SK-N-SH (cell line): ENCODE measurements around the gene TRAPPC8. TPM values are rescaled to one million over a fixed set of nuclear protein-coding genes. Genes with fewer than 3 reads are reported as not detected.

ENCODE experiments used
- CTCF ChIA-PET: fragments of 300-600, 350-600 bp; formaldehyde crosslinking; extraction: SDS; loops from one replicate; lab custom pipeline; 2021; lab: Yijun Ruan, JAX
- POLR2A ChIA-PET: fragments of 350-600 bp; sonication (Branson Sonifier 250); formaldehyde crosslinking; extraction: SDS; loops from one replicate; lab custom pipeline; 2020; ENCODE audit warnings: antibody characterized with exemption, inconsistent platforms; lab: Yijun Ruan, JAX
- DNase-seq: peaks from one replicate; pipeline ENCODE4 v3.0.0; 2012
- H2AFZ ChIP-seq: fragments of 200-600 bp; sonication (generic); 2 replicates; pipeline ENCODE4 v1.8.1; 2016; ENCODE audit warnings: antibody characterized with exemption, mild to moderate bottlenecking, low read depth
- H3F3A ChIP-seq: fragments of 200-600 bp; sonication (generic); replicated peaks from 2 replicates; pipeline ENCODE3; 2016; ENCODE audit warnings: antibody characterized with exemption, mild to moderate bottlenecking; ENCODE audit not compliant: insufficient read depth
- H3K27ac ChIP-seq, 2 experiments: fragments of 200-500 bp in 1 of 2; fragments of 200-600 bp in 1 of 2; sonication (Bioruptor generic) in 1 of 2; sonication (generic), shearing (Covaris generic) in 1 of 2; 2 replicates each; pipeline versions ENCODE4 v1.5.1 to v1.6.1; 2014 to 2016; ENCODE audit warnings: low read depth in 2 of 2, inconsistent platforms in 1 of 2, low read length in 1 of 2, mild to moderate bottlenecking in 1 of 2, mixed read lengths in 1 of 2
- H3K27me3 ChIP-seq: fragments of 200-600 bp; sonication (generic), shearing (Covaris generic); 2 replicates; pipeline ENCODE4 v1.6.1; 2016; ENCODE audit warnings: mixed run types; ENCODE audit not compliant: insufficient read depth
- H3K36me3 ChIP-seq, 2 experiments: fragments of 200-500 bp in 1 of 2; fragments of 200-600 bp in 1 of 2; sonication (Bioruptor generic) in 1 of 2; sonication (generic) in 1 of 2; replicated peaks in 1 of 2; 2 replicates each; pipeline versions ENCODE3 to v1.5.1; 2014 to 2016; ENCODE audit warnings: low read length in 1 of 2, mild to moderate bottlenecking in 1 of 2; ENCODE audit not compliant: insufficient read depth in 2 of 2, control insufficient read depth in 1 of 2
- H3K4me1 ChIP-seq, 2 experiments: fragments of 200-500 bp in 1 of 2; fragments of 200-600 bp in 1 of 2; sonication (Bioruptor generic) in 1 of 2; sonication (generic), shearing (Covaris generic) in 1 of 2; 2 replicates each; pipeline versions ENCODE4 v1.5.1 to v1.6.1; 2014 to 2016; ENCODE audit warnings: low read depth in 1 of 2, low read length in 1 of 2, mixed run types in 1 of 2; ENCODE audit not compliant: insufficient read depth in 2 of 2, control insufficient read depth in 1 of 2
- H3K4me2 ChIP-seq: fragments of 200-600 bp; sonication (generic), shearing (Covaris generic); 2 replicates; pipeline ENCODE4 v1.6.1; 2017; ENCODE audit warnings: mixed run types
- H3K4me3 ChIP-seq, 2 experiments: fragments of 200-500 bp in 1 of 2; fragments of 200-600 bp in 1 of 2; sonication (Bioruptor generic) in 1 of 2; sonication (generic), shearing (Covaris generic) in 1 of 2; 2 replicates each; pipeline versions ENCODE4 v1.5.1 to v1.8.1; 2014 to 2016; ENCODE audit warnings: low read depth in 2 of 2, inconsistent platforms in 1 of 2, low read length in 1 of 2, mild to moderate bottlenecking in 1 of 2, mixed read lengths in 1 of 2, moderate library complexity in 1 of 2
- H3K79me2 ChIP-seq: fragments of 200-600 bp; sonication (generic); 2 replicates; pipeline ENCODE4 v1.8.1; 2017; ENCODE audit warnings: mild to moderate bottlenecking; ENCODE audit not compliant: insufficient read depth
- H3K9ac ChIP-seq: fragments of 200-600 bp; sonication (generic); 2 replicates; pipeline ENCODE4 v1.6.1; 2017; ENCODE audit warnings: mixed run types
- H3K9me2 ChIP-seq: fragments of 200-600 bp; sonication (generic); 2 replicates; pipeline ENCODE4 v1.6.1; 2017; ENCODE audit warnings: mixed run types
- H3K9me3 ChIP-seq: fragments of 200-600 bp; sonication (generic); 2 replicates; pipeline ENCODE4 v1.6.1; 2017; ENCODE audit warnings: mixed run types, mild to moderate bottlenecking, moderate library complexity
- H4K20me1 ChIP-seq: fragments of 200-600 bp; sonication (generic); 2 replicates; pipeline ENCODE4 v1.6.1; 2017; ENCODE audit warnings: mild to moderate bottlenecking, mixed run types; ENCODE audit not compliant: insufficient read depth
- CHD2 ChIP-seq: fragments of 150-350 bp; IDR thresholded peaks from 2 replicates; pipeline ENCODE4 v1.6.1; 2018; ENCODE audit warnings: low read length; ENCODE audit not compliant: partially characterized antibody
- CTCF ChIP-seq: fragments of 200-600 bp; sonication (generic); IDR thresholded peaks from 2 replicates; pipeline ENCODE4 v1.6.1; 2017; ENCODE audit warnings: antibody characterized with exemption, mild to moderate bottlenecking, moderate library complexity
- EZH2phosphoT487 ChIP-seq: fragments of 200-600 bp; sonication (generic); IDR thresholded peaks from 2 replicates; pipeline ENCODE4 v1.6.1; 2017; ENCODE audit warnings: low read depth, mixed run types, mild to moderate bottlenecking, antibody characterized with exemption, moderate library complexity, borderline replicate concordance
- FOSL2 ChIP-seq: IDR thresholded peaks from 2 replicates; pipeline ENCODE4 v1.4.0; 2012; ENCODE audit warnings: low read depth, mild to moderate bottlenecking, moderate library complexity, borderline replicate concordance
- FOXJ3 ChIP-seq: sonication (generic); formaldehyde crosslinking; IDR thresholded peaks from 2 replicates; pipeline ENCODE4 v1.5.1; 2020; ENCODE audit warnings: mild to moderate bottlenecking, missing genetic modification reagents
- FOXM1 ChIP-seq: IDR thresholded peaks from 2 replicates; pipeline ENCODE4 v1.4.0; 2012; ENCODE audit warnings: low read depth, mild to moderate bottlenecking
- GABPA ChIP-seq: IDR thresholded peaks from 2 replicates; pipeline ENCODE4 v1.4.0; 2012; ENCODE audit warnings: low read depth, mild to moderate bottlenecking
- IRF3 ChIP-seq: fragments of 150-350 bp; IDR thresholded peaks from 2 replicates; pipeline ENCODE4 v1.6.1; 2016; ENCODE audit warnings: mild to moderate bottlenecking, low read depth, low read length
- JUND ChIP-seq: IDR thresholded peaks from 2 replicates; pipeline ENCODE4 v1.4.0; 2012
- NFIC ChIP-seq: IDR thresholded peaks from 2 replicates; pipeline ENCODE4 v1.4.0; 2012; ENCODE audit warnings: borderline replicate concordance
- NRF1 ChIP-seq: IDR thresholded peaks from 2 replicates; pipeline ENCODE4 v1.6.1; 2012; ENCODE audit warnings: low read depth, mild to moderate bottlenecking, low read length
- PBX3 ChIP-seq: IDR thresholded peaks from 2 replicates; pipeline ENCODE4; 2012
- RCOR1 ChIP-seq: fragments of 150-350 bp; IDR thresholded peaks from 2 replicates; pipeline ENCODE4 v1.6.1; 2017; ENCODE audit warnings: antibody characterized with exemption, low read length
- RFX5 ChIP-seq: IDR thresholded peaks from 2 replicates; pipeline ENCODE4 v1.6.1; 2012; ENCODE audit warnings: mild to moderate bottlenecking, improper control_type of control experiment, low read length
- RXRA ChIP-seq: IDR thresholded peaks from 2 replicates; pipeline ENCODE4 v1.4.0; 2012; ENCODE audit warnings: low read depth, mild to moderate bottlenecking, borderline replicate concordance
- TAF1 ChIP-seq: IDR thresholded peaks from 2 replicates; pipeline ENCODE4 v1.6.1; 2012; ENCODE audit warnings: low read depth, mild to moderate bottlenecking, low read length, moderate library complexity, borderline replicate concordance
- TCF12 ChIP-seq: IDR thresholded peaks from 2 replicates; pipeline ENCODE4 v1.4.0; 2012
- USF1 ChIP-seq: IDR thresholded peaks from 2 replicates; pipeline ENCODE4 v1.4.0; 2012; ENCODE audit warnings: low read depth, borderline replicate concordance
- USF2 ChIP-seq: fragments of 150-350 bp; IDR thresholded peaks from 2 replicates; pipeline ENCODE4 v1.6.1; 2017; ENCODE audit warnings: antibody characterized with exemption, low read length, low read depth, borderline replicate concordance
- polyA plus RNA-seq, 3 experiments: library from polyadenylated mRNA; depleted of rRNA; stranded (reverse); fragments of >200 nt; gene quantifications; 2 replicates each; pipeline ENCODE4 v1.2.3, GENCODE V29; 2012

The TRAPPC8 gene
- polyA plus RNA-seq, 1 of the 3 experiments (the other 2 are of a cell fraction), result 14.9 TPM

GRCh38 chr18:31860488-31860887, 82.4 kb downstream of the TRAPPC8 start:
- Histone ChIP-seq H3K4me1 (no peaks in the 10 kb centered on the region), H3K79me2 (no peaks in the 10 kb centered on the region), H3K9ac (no peak overlapping the region), H3K9me2 (no peaks in the 10 kb centered on the region), H3K27ac (no peak overlapping the region; a peak in 1 of 4 replicates), H3K9me3 (no peaks in the 10 kb centered on the region), H2AFZ (no peak overlapping the region), H3K36me3 (peaks cover 56 to 58% of the 10 kb centered on the region in 2 experiments), H4K20me1 (no peaks in the 10 kb centered on the region), H3K4me3 (no peak overlapping the region), H3K4me2 (no peak overlapping the region), H3F3A (no peaks in the 10 kb centered on the region), H3K27me3 (no peaks in the 10 kb centered on the region)
- CTCF ChIA-PET, result interaction anchor here (0.8 to 2.0 kb wide), 3 partner anchors 11 to 117 kb away, joined by 3 to 5 read pairs (median 4); no protein-coding TSS in a partner anchor
- no peak for DNase-seq
- POLR2A ChIA-PET, result no interaction called here
- TF ChIP-seq JUND, result no peak
- no peak for TF ChIP-seq FOSL2
- no peak for TF ChIP-seq USF1
- no peak for TF ChIP-seq NRF1
- no peak for TF ChIP-seq CHD2
- no peak for TF ChIP-seq RXRA
- no peak for TF ChIP-seq NFIC
- TF ChIP-seq IRF3, result no peak
- TF ChIP-seq TCF12, result no peak
- TF ChIP-seq CTCF, result no peak
- TF ChIP-seq RCOR1, result no peak
- TF ChIP-seq USF2, result no peak
- no peak for TF ChIP-seq EZH2phosphoT487
- no peak for TF ChIP-seq TAF1
- no peak for TF ChIP-seq FOXM1
- TF ChIP-seq GABPA, result no peak
- TF ChIP-seq FOXJ3 (CRISPR knock-in tag), result no peak
- TF ChIP-seq PBX3, result no peak
- TF ChIP-seq RFX5, result no peak
